Esophagus muscularis mucosa (tissue), 4 donors: ENCODE results near the gene RACGAP1.

Experiments
- CTCF ChIP-seq, 3 experiments: fragments of 200-600 bp in 2 of 3; fragments of 450-650 bp in 1 of 3; sonication (generic) in 2 of 3; IDR thresholded peaks; one replicate each; pipeline ENCODE4 v1.5.1; 2017 to 2019; ENCODE audit warnings: antibody characterized with exemption in 3 of 3, mild to moderate bottlenecking in 2 of 3, moderate library complexity in 1 of 3
- EP300 ChIP-seq: sonication (generic); formaldehyde crosslinking; IDR thresholded peaks from one replicate; pipeline ENCODE4 v1.6.1; 2017; ENCODE audit warnings: antibody characterized with exemption
- POLR2A ChIP-seq: fragments of 450-650 bp; IDR thresholded peaks from one replicate; pipeline ENCODE4 v1.6.1; 2017; ENCODE audit warnings: antibody characterized with exemption, moderate library complexity, mild to moderate bottlenecking, low read depth
- POLR2AphosphoS5 ChIP-seq, 2 donors: sonication (generic); formaldehyde crosslinking; IDR thresholded peaks; one replicate each; pipeline ENCODE4 v1.6.1; 2017; ENCODE audit warnings: antibody characterized with exemption in 2 of 2

GRCh38 chr12:49974231-49974675 lies 51.0 kb downstream of the RACGAP1 start:
- no peak for TF ChIP-seq POLR2A
- TF ChIP-seq CTCF (IDR thresholded peaks at IDR 0.05) = peak; percentile 59 to 76 (median 70)
- TF ChIP-seq POLR2AphosphoS5 (IDR thresholded peaks at IDR 0.05) = peak in 1 of 2 donors; percentile 31
- TF ChIP-seq EP300 = no peak
